Measurements from ENCODE around the gene GMCL2.

- TF ChIP-seq CTCF (conservative IDR thresholded peaks at IDR 0.05; ENCODE audit: low read depth in 2 of 2) (no peak), REST (IDR thresholded peaks at IDR 0.05; ENCODE audit: unreplicated experiment) (no peak), JUNB (IDR thresholded peaks at IDR 0.05; ENCODE audit: unreplicated experiment) (no peak), CREB1 (CRISPR knock-in tag; IDR thresholded peaks at IDR 0.05; ENCODE audit: low read depth) (no peak), POLR2AphosphoS5 (IDR thresholded peaks at IDR 0.05; ENCODE audit: low read depth) (no peak), EZH2 (IDR thresholded peaks at IDR 0.05; ENCODE audit: low read depth, unreplicated experiment) (no peak), EZH2phosphoT487 (IDR thresholded peaks at IDR 0.05; ENCODE audit: unreplicated experiment) (no peak)
Measured at GRCh38 chr5:178176791-178177190, 10.4 kb downstream of the GMCL2 start.

Measured in GM23338 (cell line).